Measurements from ENCODE around the gene FAM50A.

The FAM50A gene

DNA sequence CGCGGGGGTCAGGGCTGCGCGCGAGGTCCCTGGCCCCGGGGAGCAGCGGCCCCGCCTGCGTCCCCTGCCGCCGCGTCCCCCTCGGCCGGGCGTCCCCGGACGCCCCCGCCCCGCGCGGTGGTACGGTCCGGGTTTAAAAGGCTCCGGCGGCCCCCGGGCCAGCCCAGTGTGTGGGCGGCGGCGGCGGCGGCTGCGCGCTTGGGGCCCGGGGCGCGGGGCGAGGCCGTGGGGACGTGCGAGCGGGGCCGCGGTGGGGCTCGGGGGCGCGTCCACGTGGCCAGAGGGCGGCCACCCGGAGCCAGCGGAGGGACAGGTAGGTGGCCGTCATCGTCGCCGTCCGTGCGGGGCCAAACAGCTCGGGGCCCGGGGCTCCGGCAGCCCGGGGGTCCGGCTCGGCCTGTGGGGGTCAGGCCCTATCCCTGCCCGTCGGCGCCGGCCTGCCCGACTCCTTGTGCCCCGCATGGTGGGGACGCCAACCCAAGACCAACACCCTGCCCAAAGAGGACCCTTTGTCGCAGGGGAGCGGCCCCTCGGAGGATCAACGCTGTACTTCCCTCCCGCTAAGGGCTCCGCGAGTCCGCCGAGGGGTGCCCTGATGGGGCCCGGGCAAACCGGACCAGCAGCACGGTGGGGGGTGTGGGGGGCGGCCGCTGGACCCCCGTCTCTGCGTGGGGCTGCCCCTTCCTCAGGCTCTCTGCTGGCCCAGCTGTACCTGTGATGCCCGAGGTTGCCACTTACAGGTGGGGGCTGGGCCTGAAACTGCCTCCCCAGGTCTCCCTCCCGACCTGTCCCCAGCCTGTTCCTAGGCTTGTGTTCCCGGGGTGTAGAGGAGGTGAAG, 14.4 kb downstream of the FAM50A start, which contains the start of gene PLXNA3:
Gene PLXNA3, plus strand, starts transcription at position 166 of the 838 bp plus-strand sequence. CDS start 1,903 bp downstream, outside the sequence.
- peak within 1 kb of the TSS; percentile 76 for H3K9ac ChIP-seq (ENCODE audit: low read depth, low read length)

GRCh38 chrX:154458954-154459778, 15.2 kb downstream of the FAM50A start:
- Histone ChIP-seq H3K27me3 (ENCODE audit: insufficient read depth, low read length) (0 out of 2 replicates have a peak, but pooled peaks cover 2% of the 10 kb centered on the region), H3K9ac (ENCODE audit: low read depth, low read length) (peak overlapping the region; percentile 61; the same call in 1 of the 2 replicates), H3K9me3 (ENCODE audit: insufficient read depth, low read depth, low read length) (no peaks in the 10 kb centered on the region), H3K4me3 (ENCODE audit: low read length) (peak overlapping the region; percentile 71), H3K4me1 (ENCODE audit: insufficient read depth, low read length) (no peaks in the 10 kb centered on the region), H3K36me3 (ENCODE audit: insufficient read depth, low read length) (peaks cover 22% of the 10 kb centered on the region), H3K27ac (ENCODE audit: low read depth, low read length) (no peak overlapping the region)
- 52% methylated on average over 12 of the region's 15 CpGs for WGBS

More for the DNA sequence above, 14.4 kb downstream of the FAM50A start, which contains the start of gene PLXNA3:
- Histone ChIP-seq H3K4me1 (ENCODE audit: insufficient read depth, low read length) (no peaks in the 10 kb centered on the region), H3K27ac (ENCODE audit: low read depth, low read length) (no peak within 1 kb of the TSS), H3K4me3 (ENCODE audit: low read length) (peak within 1 kb of the TSS; percentile 71), H3K27me3 (ENCODE audit: insufficient read depth, low read length) (0 out of 2 replicates have a peak, but pooled peaks cover 2% of the 10 kb centered on the region), H3K9me3 (ENCODE audit: insufficient read depth, low read depth, low read length) (no peaks in the 10 kb centered on the region), H3K36me3 (ENCODE audit: insufficient read depth, low read length) (peaks cover 18% of the 10 kb centered on the region)
- WGBS = under 1% methylated on average over 84 of the region's 88 CpGs

- Histone ChIP-seq H3K27me3 (ENCODE audit: insufficient read depth, low read length) (0 out of 2 replicates have a peak, but pooled peaks cover 2% of the 10 kb centered on the region), H3K4me3 (ENCODE audit: low read length) (0 out of 2 replicates have a peak overlapping the region, but pooled peaks have one; percentile 35), H3K36me3 (ENCODE audit: insufficient read depth, low read length) (peaks cover 25% of the 10 kb centered on the region), H3K9ac (ENCODE audit: low read depth, low read length) (no peak overlapping the region), H3K9me3 (ENCODE audit: insufficient read depth, low read depth, low read length) (no peaks in the 10 kb centered on the region), H3K4me1 (ENCODE audit: insufficient read depth, low read length) (no peaks in the 10 kb centered on the region), H3K27ac (ENCODE audit: low read depth, low read length) (no peak overlapping the region)
- 86% methylated on average over 9 of the region's 14 CpGs for WGBS
These were observed 15.9 kb downstream of the FAM50A start for GRCh38 chrX:154459832-154460231.

DNA sequence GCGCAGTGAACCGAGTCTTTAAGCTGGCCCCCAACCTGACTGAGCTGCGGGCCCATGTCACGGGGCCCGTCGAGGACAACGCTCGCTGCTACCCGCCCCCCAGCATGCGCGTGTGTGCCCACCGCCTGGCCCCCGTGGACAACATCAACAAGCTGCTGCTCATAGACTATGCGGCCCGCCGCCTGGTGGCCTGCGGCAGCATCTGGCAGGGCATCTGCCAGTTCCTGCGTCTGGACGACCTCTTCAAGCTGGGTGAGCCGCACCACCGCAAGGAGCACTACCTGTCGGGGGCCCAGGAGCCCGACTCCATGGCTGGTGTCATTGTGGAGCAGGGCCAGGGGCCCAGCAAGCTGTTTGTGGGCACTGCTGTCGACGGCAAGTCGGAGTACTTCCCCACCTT, 16.4 kb downstream of the FAM50A start:
- H3K4me1 ChIP-seq (ENCODE audit: insufficient read depth, low read length) = no peaks in the 10 kb centered on the region
- no peak overlapping the region for H3K4me3 ChIP-seq (ENCODE audit: low read length)
- 92% methylated on average over 26 of the region's 26 CpGs for WGBS
- H3K36me3 ChIP-seq (ENCODE audit: insufficient read depth, low read length) = peaks cover 25% of the 10 kb centered on the region
- H3K27ac ChIP-seq (ENCODE audit: low read depth, low read length) = no peak overlapping the region
- no peak overlapping the region for H3K9ac ChIP-seq (ENCODE audit: low read depth, low read length)
- H3K9me3 ChIP-seq (ENCODE audit: insufficient read depth, low read depth, low read length) = no peaks in the 10 kb centered on the region
- H3K27me3 ChIP-seq (ENCODE audit: insufficient read depth, low read length) = 0 out of 2 replicates have a peak, but pooled peaks cover 2% of the 10 kb centered on the region

DNA sequence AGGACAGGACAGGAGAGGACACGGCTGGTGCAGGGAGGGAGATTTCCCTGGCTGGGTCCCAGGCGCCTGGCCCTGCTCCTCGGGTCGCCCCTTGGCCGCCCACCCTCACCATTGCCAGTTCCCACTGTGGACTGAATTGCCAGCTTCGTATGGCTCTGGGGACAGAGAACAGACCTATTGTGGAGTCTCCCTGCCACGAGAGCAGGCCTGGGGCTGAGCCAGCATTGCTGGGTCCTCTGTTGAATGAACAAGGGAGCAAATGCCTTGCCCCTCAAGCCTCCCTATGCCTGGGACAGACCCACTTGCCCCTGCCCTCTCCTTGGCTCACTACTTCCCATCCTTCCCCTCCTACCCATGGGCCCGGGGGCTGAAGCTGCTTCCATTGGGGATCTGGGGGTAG, 18.5 kb downstream of the FAM50A start:
- Histone ChIP-seq H3K9ac (ENCODE audit: low read depth, low read length) (no peak overlapping the region), H3K4me1 (ENCODE audit: insufficient read depth, low read length) (no peaks in the 10 kb centered on the region), H3K27me3 (ENCODE audit: insufficient read depth, low read length) (no peaks in the 10 kb centered on the region), H3K36me3 (ENCODE audit: insufficient read depth, low read length) (peaks cover 31% of the 10 kb centered on the region), H3K4me3 (ENCODE audit: low read length) (no peak overlapping the region), H3K27ac (ENCODE audit: low read depth, low read length) (no peak overlapping the region), H3K9me3 (ENCODE audit: insufficient read depth, low read depth, low read length) (no peaks in the 10 kb centered on the region)
- WGBS = 96% methylated on average over 8 of the region's 8 CpGs

DNA sequence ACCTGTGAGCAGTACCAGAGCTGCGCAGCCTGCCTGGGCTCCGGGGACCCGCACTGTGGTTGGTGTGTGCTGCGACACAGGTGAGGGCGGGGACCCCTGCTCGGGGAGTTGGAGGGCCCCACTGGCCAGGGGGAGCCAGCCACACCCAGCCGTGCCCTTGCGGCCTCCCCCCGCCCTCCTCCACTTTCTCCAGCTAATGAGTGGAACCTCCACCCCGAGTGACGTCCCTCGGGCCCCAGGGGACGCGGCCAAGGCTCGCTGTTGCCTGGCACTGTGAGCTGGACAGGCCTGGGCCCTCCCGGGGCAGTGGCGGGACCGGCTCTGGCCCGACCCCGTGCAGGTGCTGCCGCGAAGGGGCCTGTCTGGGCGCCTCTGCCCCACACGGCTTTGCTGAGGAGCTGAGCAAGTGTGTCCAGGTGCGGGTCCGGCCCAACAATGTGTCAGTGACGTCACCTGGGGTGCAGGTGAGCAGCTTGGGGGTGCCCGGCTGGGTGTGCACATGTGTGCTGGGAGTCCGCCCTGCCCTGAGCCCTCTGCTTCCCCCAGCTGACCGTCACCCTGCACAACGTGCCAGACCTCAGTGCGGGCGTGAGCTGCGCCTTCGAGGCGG, 19.8 kb downstream of the FAM50A start:
- WGBS = 95% methylated on average over 36 of the region's 36 CpGs
- Histone ChIP-seq H3K9ac (ENCODE audit: low read depth, low read length) (no peak overlapping the region), H3K27me3 (ENCODE audit: insufficient read depth, low read length) (no peaks in the 10 kb centered on the region), H3K27ac (ENCODE audit: low read depth, low read length) (no peak overlapping the region), H3K9me3 (ENCODE audit: insufficient read depth, low read depth, low read length) (no peaks in the 10 kb centered on the region), H3K4me3 (ENCODE audit: low read length) (no peak overlapping the region), H3K36me3 (ENCODE audit: insufficient read depth, low read length) (peaks cover 36% of the 10 kb centered on the region), H3K4me1 (ENCODE audit: insufficient read depth, low read length) (no peaks in the 10 kb centered on the region)

GRCh38 chrX:154464806-154465365, 20.9 kb downstream of the FAM50A start:
- no peak overlapping the region for H3K9ac ChIP-seq (ENCODE audit: low read depth, low read length)
- H3K36me3 ChIP-seq (ENCODE audit: insufficient read depth, low read length) = peaks cover 44% of the 10 kb centered on the region

DNA sequence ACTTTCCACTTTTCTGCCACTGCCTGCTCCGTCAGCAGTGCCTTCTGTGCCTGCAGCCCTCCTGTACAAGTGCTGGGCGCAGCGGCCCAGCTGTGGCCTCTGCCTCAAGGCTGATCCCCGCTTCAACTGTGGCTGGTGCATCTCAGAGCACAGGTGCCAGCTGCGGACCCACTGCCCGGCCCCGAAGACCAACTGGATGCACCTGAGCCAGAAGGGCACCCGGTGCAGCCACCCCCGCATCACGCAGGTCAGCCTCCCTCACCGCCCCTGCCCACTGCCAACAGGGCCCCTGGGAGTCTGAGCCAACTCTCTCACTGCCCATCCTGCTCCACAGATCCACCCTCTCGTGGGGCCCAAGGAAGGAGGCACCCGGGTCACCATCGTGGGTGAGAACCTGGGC, 21.7 kb downstream of the FAM50A start:
- Histone ChIP-seq H3K9ac (ENCODE audit: low read depth, low read length) (no peak overlapping the region), H3K36me3 (ENCODE audit: insufficient read depth, low read length) (peaks cover 50% of the 10 kb centered on the region), H3K27ac (ENCODE audit: low read depth, low read length) (no peak overlapping the region), H3K4me1 (ENCODE audit: insufficient read depth, low read length) (no peaks in the 10 kb centered on the region), H3K9me3 (ENCODE audit: insufficient read depth, low read depth, low read length) (no peaks in the 10 kb centered on the region), H3K4me3 (ENCODE audit: low read length) (no peak overlapping the region), H3K27me3 (ENCODE audit: insufficient read depth, low read length) (no peaks in the 10 kb centered on the region)
- 89% methylated on average over 14 of the region's 14 CpGs for WGBS

More at GRCh38 chrX:154464806-154465365, 20.9 kb downstream of the FAM50A start:
- H3K4me3 ChIP-seq (ENCODE audit: low read length) = no peak overlapping the region
- H3K4me1 ChIP-seq (ENCODE audit: insufficient read depth, low read length) = no peaks in the 10 kb centered on the region
- H3K27ac ChIP-seq (ENCODE audit: low read depth, low read length) = no peak overlapping the region
- 94% methylated on average over 28 of the region's 28 CpGs for WGBS
- H3K9me3 ChIP-seq (ENCODE audit: insufficient read depth, low read depth, low read length) = no peaks in the 10 kb centered on the region
- H3K27me3 ChIP-seq (ENCODE audit: insufficient read depth, low read length) = no peaks in the 10 kb centered on the region

DNA sequence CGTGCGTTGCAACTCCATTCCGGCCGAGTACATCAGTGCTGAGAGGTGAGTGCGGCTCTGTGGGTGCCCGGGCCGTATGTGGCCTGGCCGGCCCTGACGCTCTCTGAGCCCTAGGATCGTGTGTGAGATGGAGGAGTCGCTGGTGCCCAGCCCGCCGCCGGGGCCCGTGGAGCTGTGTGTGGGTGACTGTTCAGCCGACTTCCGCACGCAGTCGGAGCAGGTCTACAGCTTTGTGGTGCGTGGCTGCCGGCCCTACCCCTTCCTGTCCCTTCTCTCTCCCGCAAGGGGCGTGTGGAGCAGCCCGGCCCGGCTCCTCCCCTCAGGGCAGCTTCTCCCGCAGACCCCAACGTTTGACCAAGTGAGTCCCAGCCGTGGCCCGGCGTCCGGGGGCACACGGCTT, 22.1 kb downstream of the FAM50A start:
- 95% methylated on average over 32 of the region's 32 CpGs for WGBS
- Histone ChIP-seq H3K4me3 (ENCODE audit: low read length) (no peak overlapping the region), H3K36me3 (ENCODE audit: insufficient read depth, low read length) (peaks cover 53% of the 10 kb centered on the region), H3K27me3 (ENCODE audit: insufficient read depth, low read length) (no peaks in the 10 kb centered on the region), H3K9me3 (ENCODE audit: insufficient read depth, low read depth, low read length) (no peaks in the 10 kb centered on the region), H3K27ac (ENCODE audit: low read depth, low read length) (no peak overlapping the region), H3K9ac (ENCODE audit: low read depth, low read length) (no peak overlapping the region), H3K4me1 (ENCODE audit: insufficient read depth, low read length) (no peaks in the 10 kb centered on the region)

DNA sequence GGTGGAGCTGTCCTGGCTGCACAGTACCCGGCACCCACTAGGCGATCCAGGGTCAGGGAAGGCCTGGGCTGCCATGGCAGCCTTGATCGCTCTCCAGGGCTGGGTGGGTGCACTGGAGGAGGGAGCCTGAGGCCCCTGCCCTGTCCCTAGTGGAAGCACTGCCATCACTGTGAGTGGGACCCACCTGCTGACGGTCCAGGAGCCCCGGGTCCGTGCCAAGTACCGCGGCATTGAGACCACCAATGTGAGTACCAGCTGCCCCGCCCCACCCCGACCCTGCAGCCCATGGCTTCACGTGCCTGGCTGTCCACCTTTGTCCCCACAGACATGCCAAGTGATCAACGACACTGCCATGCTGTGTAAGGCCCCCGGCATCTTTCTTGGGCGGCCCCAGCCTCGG, 23.0 kb downstream of the FAM50A start:
- no peak overlapping the region for H3K9ac ChIP-seq (ENCODE audit: low read depth, low read length)
- WGBS = 97% methylated on average over 15 of the region's 15 CpGs
- no peak overlapping the region for H3K4me3 ChIP-seq (ENCODE audit: low read length)
- no peaks in the 10 kb centered on the region for H3K27me3 ChIP-seq (ENCODE audit: insufficient read depth, low read length)
- peaks cover 53% of the 10 kb centered on the region for H3K36me3 ChIP-seq (ENCODE audit: insufficient read depth, low read length)
- no peaks in the 10 kb centered on the region for H3K4me1 ChIP-seq (ENCODE audit: insufficient read depth, low read length)
- no peaks in the 10 kb centered on the region for H3K9me3 ChIP-seq (ENCODE audit: insufficient read depth, low read depth, low read length)
- H3K27ac ChIP-seq (ENCODE audit: low read depth, low read length) = no peak overlapping the region
